GM18909 (cell line): ENCODE data around the gene ZNHIT2.

Source experiments
- ATAC-seq: cut with Tn5 transposase; IDR thresholded peaks from one replicate; pipeline ENCODE4 v1.9.1; 2021; ENCODE audit warnings: mild to moderate bottlenecking; ENCODE audit not compliant: unreplicated experiment, poor library complexity

ZNHIT2 gene

DNA sequence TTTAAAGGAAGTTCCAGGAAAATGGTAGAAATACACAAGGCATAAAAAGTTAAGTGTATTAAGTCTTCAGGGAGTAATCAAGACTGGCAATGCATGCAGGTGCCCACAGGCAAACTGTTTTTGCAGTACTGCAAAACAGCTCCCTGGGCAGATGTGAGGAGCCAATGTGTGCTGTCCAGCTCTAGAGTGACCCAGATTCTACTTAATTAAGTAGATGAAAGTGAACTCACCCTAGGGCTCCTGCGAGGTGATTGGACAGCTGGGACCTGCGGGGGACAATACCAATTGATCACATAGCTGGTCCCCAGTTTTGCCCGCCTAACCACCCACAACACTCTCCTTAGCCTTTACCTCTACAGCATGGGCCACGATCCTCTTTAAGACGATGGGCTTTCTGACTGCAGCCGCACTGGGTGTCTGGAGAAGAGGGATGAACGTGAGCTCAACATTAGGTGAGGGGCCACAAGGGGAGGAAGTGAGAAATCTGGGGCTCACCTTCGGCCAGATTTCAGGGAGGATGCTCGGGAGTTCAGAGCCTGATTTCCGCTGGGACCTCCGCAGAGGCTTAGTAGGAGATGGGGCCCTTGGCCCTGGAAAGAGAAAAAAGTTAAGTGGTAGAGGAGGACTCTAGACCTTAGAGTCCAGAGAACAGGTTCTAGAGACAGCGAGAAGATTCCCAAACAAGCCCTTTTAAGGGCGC is 34.2 kb downstream of the ZNHIT2 start:
- peak; percentile 14 for ATAC-seq

DNA sequence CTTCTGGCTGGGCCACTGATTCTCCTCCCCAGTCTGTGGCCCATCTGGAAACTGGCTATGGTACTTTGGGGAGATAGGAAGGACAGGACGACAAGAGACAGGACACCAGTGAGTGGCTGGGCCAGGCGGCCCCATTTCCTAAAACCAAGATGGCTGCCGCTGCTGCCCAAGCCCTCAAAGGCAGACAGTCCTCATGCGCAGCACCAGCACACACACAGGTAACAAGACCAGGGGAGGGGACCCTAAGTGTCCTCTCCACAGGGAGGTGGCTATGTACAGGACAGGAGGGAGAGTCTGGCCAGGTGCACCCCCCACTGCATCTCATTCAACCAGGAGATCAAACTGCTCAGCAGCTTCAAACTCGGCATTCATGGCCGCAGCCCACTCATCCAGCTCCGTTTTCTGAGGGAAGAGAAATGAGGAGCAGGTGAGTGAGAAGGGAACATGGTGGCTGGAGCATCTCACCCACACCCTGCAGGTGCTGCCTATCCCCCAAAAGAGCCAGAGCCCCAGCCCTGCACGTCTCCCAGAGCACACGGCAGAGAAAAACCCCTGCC is 38.6 kb downstream of the ZNHIT2 start:
- no peak for ATAC-seq

DNA sequence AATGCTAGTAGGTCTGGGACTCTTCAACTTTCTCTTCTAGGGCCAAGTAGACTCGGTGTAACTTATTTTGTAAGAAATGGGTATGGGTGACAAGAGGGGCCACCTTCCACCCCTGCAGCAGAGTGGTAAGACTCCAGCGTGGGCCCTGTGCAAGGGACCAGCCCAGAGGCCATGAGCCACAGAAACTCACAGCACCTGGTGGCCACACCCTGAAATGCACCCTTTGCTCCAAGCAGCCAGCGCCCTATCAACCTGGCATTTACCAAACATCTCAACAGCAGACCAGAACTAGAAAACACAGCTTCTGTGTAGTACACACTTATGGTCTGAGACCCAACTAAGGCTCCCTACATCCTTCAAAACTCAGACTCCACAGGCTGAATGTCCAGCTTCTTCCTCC is 39.4 kb downstream of the ZNHIT2 start:
- no peak for ATAC-seq

DNA sequence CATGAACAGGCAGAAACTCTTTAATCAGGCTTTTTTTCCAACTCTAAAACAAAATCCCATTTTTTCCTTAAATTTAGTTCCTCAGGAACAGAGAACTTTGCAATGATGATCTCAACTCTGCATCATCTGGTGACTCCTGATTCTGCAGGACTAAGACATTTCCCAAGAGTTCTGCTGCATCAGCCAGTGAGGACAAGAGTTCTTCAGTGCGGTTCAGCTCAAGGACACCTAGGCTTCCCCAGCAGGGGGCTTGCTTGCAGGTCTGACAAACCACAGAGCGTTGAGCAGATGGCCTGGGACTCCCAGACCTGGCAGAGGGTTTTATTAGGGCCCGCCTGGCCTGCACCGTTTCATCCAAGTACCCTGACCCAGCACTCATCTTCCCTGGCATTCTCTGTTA is 40.0 kb downstream of the ZNHIT2 start:
- no peak for ATAC-seq

DNA sequence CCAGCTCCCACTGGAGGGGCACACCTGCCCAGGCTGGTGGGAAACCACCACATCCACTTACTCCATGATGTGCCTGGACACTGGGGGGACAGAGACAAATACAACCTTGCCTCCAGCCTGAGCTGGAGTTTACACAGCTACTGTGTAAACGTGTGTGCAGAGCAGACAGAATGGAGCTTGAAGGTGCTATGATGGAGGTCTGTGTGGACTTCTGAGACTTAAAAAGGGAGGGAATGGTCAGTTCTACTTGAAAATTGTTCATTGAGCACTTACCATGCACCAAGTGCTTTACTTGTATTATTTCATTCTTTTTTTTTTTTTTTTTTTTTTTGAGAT is 44.9 kb downstream of the ZNHIT2 start:
- no peak for ATAC-seq

GRCh38 chr11:65071907-65072630 is 45.4 kb downstream of the ZNHIT2 start:
- no peak for ATAC-seq

DNA sequence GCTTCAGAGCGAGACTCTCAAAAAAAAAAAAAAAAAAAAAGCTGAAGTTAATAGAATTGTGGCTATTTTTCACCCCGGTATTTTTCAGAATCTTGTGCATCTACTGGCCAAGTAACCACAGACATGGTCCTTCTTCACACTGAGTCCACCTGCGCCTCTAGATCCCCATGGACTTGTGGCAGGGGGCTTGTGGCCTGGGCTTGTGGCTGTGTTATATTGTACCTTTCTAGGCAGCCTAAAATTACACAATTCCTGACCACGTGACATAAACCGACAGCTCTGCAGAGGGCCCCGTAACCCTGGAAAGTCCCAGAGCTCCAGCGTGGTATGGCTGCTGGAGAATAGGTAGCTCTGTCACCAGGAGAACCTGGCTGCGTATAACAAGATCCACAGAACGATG is 48.3 kb downstream of the ZNHIT2 start:
- no peak for ATAC-seq

DNA sequence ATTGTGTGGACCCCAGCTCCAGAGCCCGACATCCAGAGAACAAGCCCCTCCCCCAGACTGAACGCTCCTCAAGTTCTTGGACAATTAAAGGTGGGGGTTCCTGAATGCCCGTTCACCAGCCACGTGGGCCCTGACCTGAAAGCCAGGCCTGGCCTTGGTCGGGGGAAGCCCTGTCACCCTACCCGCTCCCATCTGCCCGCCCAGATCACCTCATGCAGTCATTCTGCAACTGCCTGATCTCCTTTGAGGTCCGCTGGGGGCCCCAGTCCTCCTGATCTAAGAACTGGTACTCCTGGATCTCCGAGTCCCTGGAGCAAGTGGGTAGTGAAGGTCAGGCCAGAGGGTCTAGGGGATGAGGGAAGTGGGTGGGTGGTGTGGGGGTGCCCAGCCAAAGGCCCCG is 50.1 kb downstream of the ZNHIT2 start:
- ATAC-seq = no peak

- no peak for ATAC-seq
These were observed 50.7 kb downstream of the ZNHIT2 start for GRCh38 chr11:65066805-65067291.
